GM23338 (cell line): Measurements from ENCODE around the gene GLCE. TPM values are rescaled to one million over a fixed set of nuclear protein-coding genes. Genes with fewer than 3 reads are reported as not detected.

Experiments
- ATAC-seq: fragments of 200-7000 bp; cut with Tn5 transposase; 3 replicates; pipeline ENCODE4 v1.9.1; 2020
- DNase-seq: peaks from one replicate; pipeline ENCODE4 v3.0.0-alpha.2; 2015; ENCODE audit warnings: low spot score
- H2AFZ ChIP-seq: fragments of 200-600 bp; sonication (generic); 2 replicates; pipeline ENCODE4 v1.8.0; 2016; ENCODE audit warnings: antibody characterized with exemption, mild to moderate bottlenecking, moderate library complexity
- H3F3A ChIP-seq: fragments of 200-600 bp; sonication (generic); replicated peaks from 2 replicates; pipeline ENCODE4 v1.8.0; 2017; ENCODE audit warnings: antibody characterized with exemption, mixed run types, low read depth
- H3K27ac ChIP-seq: fragments of 200-600 bp; sonication (generic); 2 replicates; pipeline ENCODE4 v1.6.1; 2016; ENCODE audit warnings: low read depth
- H3K27me3 ChIP-seq: fragments of 200-600 bp; sonication (generic); 2 replicates; pipeline ENCODE4 v1.8.0; 2016; ENCODE audit warnings: mild to moderate bottlenecking, mixed run types, moderate library complexity; ENCODE audit not compliant: insufficient read depth
- H3K36me3 ChIP-seq: fragments of 200-600 bp; sonication (generic); 2 replicates; pipeline ENCODE4 v1.8.0; 2016; ENCODE audit warnings: mild to moderate bottlenecking; ENCODE audit not compliant: insufficient read depth
- H3K4me1 ChIP-seq: fragments of 200-600 bp; sonication (generic); 2 replicates; pipeline ENCODE4 v1.8.0; 2016; ENCODE audit warnings: mild to moderate bottlenecking, moderate library complexity; ENCODE audit not compliant: insufficient read depth
- H3K4me2 ChIP-seq: fragments of 200-600 bp; sonication (generic); 2 replicates; pipeline ENCODE4 v1.7.1; 2017; ENCODE audit warnings: mixed run types
- H3K4me3 ChIP-seq: fragments of 200-600 bp; sonication (generic); 2 replicates; pipeline ENCODE4 v1.6.1; 2016; ENCODE audit warnings: mixed run types
- H3K79me2 ChIP-seq: fragments of 200-600 bp; sonication (generic); replicated peaks from 2 replicates; pipeline ENCODE4 v1.8.0; 2017; ENCODE audit warnings: mild to moderate bottlenecking; ENCODE audit not compliant: insufficient read depth
- H3K9me2 ChIP-seq: fragments of 200-600 bp; sonication (generic); 2 replicates; pipeline ENCODE4 v1.8.0; 2017; ENCODE audit not compliant: insufficient read depth
- H4K20me1 ChIP-seq: fragments of 200-600 bp; sonication (generic); replicated peaks from 2 replicates; pipeline ENCODE4 v1.8.0; 2017; ENCODE audit warnings: mild to moderate bottlenecking; ENCODE audit not compliant: insufficient read depth
- H3K27ac Mint-ChIP-seq: 2 replicates; pipeline ENCODE4 v1.8.0; 2020; ENCODE audit warnings: inconsistent platforms, mild to moderate bottlenecking, moderate library complexity, mixed read lengths
- H3K27me3 Mint-ChIP-seq: 3 replicates; pipeline ENCODE4 v1.8.0; 2022; ENCODE audit warnings: low read depth, mild to moderate bottlenecking, moderate library complexity, mixed read lengths, inconsistent platforms; ENCODE audit not compliant: insufficient read depth, poor library complexity
- H3K36me3 Mint-ChIP-seq: 3 replicates; pipeline ENCODE4 v1.8.0; 2021; ENCODE audit warnings: low read depth, mild to moderate bottlenecking, inconsistent platforms, moderate library complexity, mixed read lengths
- H3K4me1 Mint-ChIP-seq: 3 replicates; pipeline ENCODE4 v1.8.0; 2020; ENCODE audit warnings: mild to moderate bottlenecking, inconsistent platforms, mixed read lengths
- H3K4me3 Mint-ChIP-seq: 3 replicates; pipeline ENCODE4 v1.8.0; 2021; ENCODE audit warnings: moderate library complexity, mild to moderate bottlenecking, inconsistent platforms, mixed read lengths
- H3K9me3 Mint-ChIP-seq: 3 replicates; pipeline ENCODE4 v1.8.0; 2020; ENCODE audit warnings: moderate library complexity, mild to moderate bottlenecking, inconsistent platforms, mixed read lengths
- CREB1 ChIP-seq: fragments of 250-450 bp; sonication (Bioruptor Pico); IDR thresholded peaks from 2 replicates; pipeline ENCODE4 v1.5.0; 2020; ENCODE audit warnings: low read depth, mild to moderate bottlenecking, moderate library complexity
- CTCF ChIP-seq, 2 experiments: fragments of 200-600 bp in 1 of 2; sonication (generic) in 1 of 2; conservative IDR thresholded peaks; 2 replicates each; pipeline versions ENCODE4 v1.5.1 to v1.6.1; 2016 to 2017; ENCODE audit warnings: antibody characterized with exemption in 2 of 2, low read depth in 2 of 2, mild to moderate bottlenecking in 2 of 2, moderate library complexity in 1 of 2
- ETS1 ChIP-seq: IDR thresholded peaks from 2 replicates; pipeline ENCODE4 v1.6.1; 2016; ENCODE audit warnings: antibody characterized with exemption
- EZH2 ChIP-seq: fragments of 200-600 bp; sonication (generic); IDR thresholded peaks from one replicate; pipeline ENCODE4 v1.8.0; 2017; ENCODE audit warnings: antibody characterized with exemption, mild to moderate bottlenecking, low read depth; ENCODE audit not compliant: unreplicated experiment
- EZH2phosphoT487 ChIP-seq: fragments of 200-600 bp; sonication (generic); IDR thresholded peaks from one replicate; pipeline ENCODE4 v1.8.1; 2018; ENCODE audit warnings: antibody characterized with exemption; ENCODE audit not compliant: unreplicated experiment
- JUNB ChIP-seq: IDR thresholded peaks from one replicate; pipeline ENCODE4 v1.6.1; 2016; ENCODE audit warnings: antibody characterized with exemption; ENCODE audit not compliant: unreplicated experiment
- NANOG ChIP-seq: IDR thresholded peaks from 2 replicates; pipeline ENCODE4 v1.6.1; 2016; ENCODE audit warnings: antibody characterized with exemption, borderline replicate concordance
- POLR2AphosphoS5 ChIP-seq: IDR thresholded peaks from 2 replicates; pipeline ENCODE4 v1.6.1; 2016; ENCODE audit warnings: antibody characterized with exemption, low read depth
- REST ChIP-seq: IDR thresholded peaks from one replicate; pipeline ENCODE4 v1.6.1; 2018; ENCODE audit warnings: antibody characterized with exemption; ENCODE audit not compliant: unreplicated experiment
- STAT1 ChIP-seq: IDR thresholded peaks from one replicate; pipeline ENCODE4 v1.6.1; 2016; ENCODE audit warnings: antibody characterized with exemption; ENCODE audit not compliant: unreplicated experiment
- ZNF114 ChIP-seq: fragments of 250-450 bp; sonication (Bioruptor Pico); IDR thresholded peaks from 2 replicates; pipeline ENCODE4 v1.5.0; 2020; ENCODE audit warnings: mild to moderate bottlenecking, moderate library complexity
- ZNF331 ChIP-seq: fragments of 250-450 bp; sonication (Bioruptor Pico); IDR thresholded peaks from 2 replicates; pipeline ENCODE4 v1.5.0; 2020; ENCODE audit warnings: low read depth, mild to moderate bottlenecking, moderate library complexity
- ZNF462 ChIP-seq: fragments of 250-450 bp; sonication (Bioruptor Pico); IDR thresholded peaks from 2 replicates; pipeline ENCODE4 v1.5.0; 2020; ENCODE audit warnings: mild to moderate bottlenecking, moderate library complexity
- polyA plus RNA-seq: library from polyadenylated mRNA; unstranded; fragments of >200 nt; fragmentation: Nextera tagmentation; extraction: Ambion mirVana; gene quantifications from 2 replicates; pipeline ENCODE4 v1.2.1, GENCODE V29; 2016
- total RNA-seq: library from RNA; depleted of rRNA; stranded (reverse); fragments of >200 nt; shearing (Covaris generic); gene quantifications from 2 replicates; pipeline ENCODE4 v1.2.3, GENCODE V29; 2014

GLCE gene
- total and polyA plus RNA-seq, 2 experiments from 2014 or later, result 7.5 to 15.5 TPM

GRCh38 chr15:69190091-69190490 lies 29.7 kb downstream of the GLCE start:
- H3K4me3 ChIP-seq, result no peak overlapping the region
- TF ChIP-seq POLR2AphosphoS5 (no peak), STAT1 (no peak), CREB1 (CRISPR knock-in tag) (no peak), EZH2 (no peak), ZNF114 (CRISPR knock-in tag) (no peak), JUNB (no peak), CTCF (conservative IDR thresholded peaks at IDR 0.05; ENCODE audit: low read depth in 2 of 2) (no peak), EZH2phosphoT487 (no peak), ZNF331 (no peak), ZNF462 (CRISPR knock-in tag) (no peak), REST (no peak), ETS1 (no peak), NANOG (no peak)
- H3K27ac Mint-ChIP-seq, result no peak overlapping the region

More at GRCh38 chr15:69190091-69190490, 29.7 kb downstream of the GLCE start:
- DNase-seq (no peak), ATAC-seq (no peak)
- Histone ChIP-seq H3K9me2 (no peaks in the 10 kb centered on the region), H3K27ac (no peak overlapping the region), H3K27me3 (no peaks in the 10 kb centered on the region), H3K36me3 (no peaks in the 10 kb centered on the region), H3K4me1 (peaks cover 26% of the 10 kb centered on the region), H3F3A (no peaks in the 10 kb centered on the region), H3K4me2 (no peak overlapping the region), H2AFZ (no peak overlapping the region), H4K20me1 (0 out of 2 replicates have a peak, but pooled peaks cover 6% of the 10 kb centered on the region), H3K79me2 (peaks cover 47% of the 10 kb centered on the region)
- peaks cover 36% of the 10 kb centered on the region for H3K4me1 Mint-ChIP-seq
- H3K27me3 Mint-ChIP-seq, result peaks cover 3% of the 10 kb centered on the region
- H3K36me3 Mint-ChIP-seq, result peaks cover 13% of the 10 kb centered on the region; the same call in 2 of the 3 replicates
- H3K4me3 Mint-ChIP-seq, result no peak overlapping the region
- H3K9me3 Mint-ChIP-seq, result peaks cover 4% of the 10 kb centered on the region; the same call in 2 of the 3 replicates
